GM21786 (cell line): ENCODE measurements around the gene PRMT2.
"Not testable (repeated sequence)": the region's sequence is repeated elsewhere in the genome, so short reads cannot be mapped to it uniquely, and the experiment has no call there.

Experiments used
- ATAC-seq: cut with Tn5 transposase; IDR thresholded peaks from one replicate; pipeline ENCODE4 v1.9.1; 2021; ENCODE audit not compliant: unreplicated experiment

PRMT2 gene

GRCh38 chr21:46617267-46618051 is 18.0 kb upstream of the PRMT2 start:
- no peak for ATAC-seq

- ATAC-seq: no peak
Measured at GRCh38 chr21:46618738-46619379, 16.6 kb upstream of the PRMT2 start.

GRCh38 chr21:46619846-46620245 is 15.6 kb upstream of the PRMT2 start:
- ATAC-seq: no peak

- no peak for ATAC-seq
Measured at GRCh38 chr21:46620846-46621245, 14.6 kb upstream of the PRMT2 start.

- ATAC-seq: no peak
Measured at GRCh38 chr21:46621457-46622182, 13.9 kb upstream of the PRMT2 start.

- ATAC-seq: no peak
Measured at GRCh38 chr21:46622226-46622625, 13.2 kb upstream of the PRMT2 start.

- ATAC-seq: no peak
Measured at GRCh38 chr21:46624050-46624449, 11.4 kb upstream of the PRMT2 start.

GRCh38 chr21:46625759-46626158 is 9.7 kb upstream of the PRMT2 start:
- ATAC-seq: no peak

GRCh38 chr21:46626536-46626935 is 8.9 kb upstream of the PRMT2 start:
- ATAC-seq: no peak

GRCh38 chr21:46626975-46627501 is 8.4 kb upstream of the PRMT2 start:
- no peak for ATAC-seq

GRCh38 chr21:46627726-46628125 is 7.7 kb upstream of the PRMT2 start:
- no peak for ATAC-seq

GRCh38 chr21:46628868-46629267 is 6.6 kb upstream of the PRMT2 start:
- no peak for ATAC-seq

- ATAC-seq: not testable (repeated sequence)
Measured at GRCh38 chr21:46630915-46631314, 4.6 kb upstream of the PRMT2 start.

GRCh38 chr21:46633566-46633965 is 1.9 kb upstream of the PRMT2 start:
- ATAC-seq: no peak

- no peak for ATAC-seq
Measured at GRCh38 chr21:46634427-46634826, 1.0 kb upstream of the PRMT2 start.

GRCh38 chr21:46634966-46635323 is 529 bp upstream of the PRMT2 start:
- peak; percentile 7 for ATAC-seq

- no peak for ATAC-seq
Measured at GRCh38 chr21:46636181-46636512, 673 bp downstream of the PRMT2 start.

- no peak for ATAC-seq
Measured at GRCh38 chr21:46636550-46637285, 1.2 kb downstream of the PRMT2 start.

GRCh38 chr21:46637952-46638746 is 2.7 kb downstream of the PRMT2 start:
- no peak for ATAC-seq
